Measurements from ENCODE around the gene NIP7.
"Not testable (repeated sequence)": the region's sequence is repeated elsewhere in the genome, so short reads cannot be mapped to it uniquely, and the experiment has no call there.

Gene NIP7

DNA sequence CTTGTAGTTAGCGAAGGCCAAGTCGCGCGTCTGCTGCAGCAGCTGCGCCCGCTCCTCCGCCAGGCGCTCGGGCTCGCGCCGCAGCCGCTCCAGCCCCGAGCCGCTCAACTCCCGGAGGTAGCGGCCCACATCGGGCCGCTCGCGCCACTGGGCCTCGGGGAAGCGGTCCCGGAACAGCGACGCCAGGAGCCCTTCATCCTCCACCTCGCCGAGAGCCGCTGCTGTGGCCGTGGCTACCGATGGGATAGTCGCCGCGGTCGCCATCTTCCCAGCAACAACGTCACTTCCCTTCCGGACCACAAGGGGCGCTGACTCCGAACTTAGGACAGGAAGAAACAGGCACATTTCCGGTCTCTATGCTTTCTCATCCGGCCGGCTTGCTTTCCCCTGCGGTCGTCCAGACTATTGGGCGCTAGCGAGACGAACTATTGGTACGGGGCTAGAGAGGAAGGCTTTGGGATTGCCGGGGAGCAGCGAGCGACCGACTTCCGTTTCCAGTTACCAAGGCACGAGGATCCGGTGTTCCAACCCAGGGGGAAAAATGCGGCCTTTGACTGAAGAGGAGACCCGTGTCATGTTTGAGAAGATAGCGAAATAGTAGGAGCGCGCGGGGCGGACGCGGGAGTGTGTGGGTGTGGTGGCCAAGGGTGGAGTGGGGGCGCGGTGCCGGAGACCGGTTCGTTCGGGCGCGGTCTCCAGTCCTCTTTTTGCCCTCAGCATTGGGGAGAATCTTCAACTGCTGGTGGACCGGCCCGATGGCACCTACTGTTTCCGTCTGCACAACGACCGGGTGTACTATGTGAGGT, at the start of gene NIP7, which contains the start of gene COG8:
Gene NIP7 (plus strand): TSS at position 484 of the 806 bp plus-strand sequence. CDS start 58 bp downstream, at position 542.
Gene COG8 (minus strand): TSS at position 276 of the 806 bp plus-strand sequence. CDS start 12 bp downstream, at position 264.
- peak; percentile 92 to 95 for DNase-seq

DNA sequence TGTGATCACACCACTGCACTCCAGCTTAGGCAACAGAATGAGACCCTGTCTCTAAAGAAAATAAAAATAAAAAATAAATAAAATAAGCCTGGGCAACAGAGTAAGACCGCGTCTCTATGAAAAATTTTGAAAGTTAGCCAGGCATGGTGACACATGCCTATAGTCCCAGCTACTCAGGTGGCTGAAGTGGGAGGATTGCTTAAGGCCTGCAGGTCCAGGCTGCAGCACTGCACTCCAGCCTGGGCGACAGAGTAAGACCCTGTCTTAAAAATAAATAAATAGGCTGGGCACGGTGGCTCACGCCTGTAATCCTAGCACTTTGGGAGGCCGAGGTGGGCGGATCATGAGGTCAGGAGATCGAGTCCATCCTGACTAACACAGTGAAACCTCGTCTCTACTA, 47.9 kb upstream of the NIP7 start:
- DNase-seq, result not testable (repeated sequence)

DNA sequence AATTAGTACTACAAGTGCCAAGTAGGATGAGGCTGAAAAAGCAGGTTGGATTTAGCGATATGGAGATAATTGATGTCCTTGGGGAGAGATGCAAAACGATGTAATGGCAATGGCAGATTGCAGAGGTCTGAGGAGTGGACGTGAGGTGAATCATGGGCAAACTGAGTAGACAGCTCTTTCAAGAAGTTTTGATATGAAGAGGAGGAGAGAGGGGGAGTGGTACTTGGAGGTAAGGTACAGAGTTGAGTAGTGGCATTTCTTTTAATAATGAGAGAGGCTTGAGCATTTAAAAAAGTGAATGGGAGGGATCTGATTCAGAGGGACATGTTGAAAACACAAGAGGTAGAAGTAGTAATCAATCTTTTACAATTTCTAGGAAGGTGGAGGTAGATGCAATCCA, 46.2 kb upstream of the NIP7 start:
- no peak for DNase-seq

DNA sequence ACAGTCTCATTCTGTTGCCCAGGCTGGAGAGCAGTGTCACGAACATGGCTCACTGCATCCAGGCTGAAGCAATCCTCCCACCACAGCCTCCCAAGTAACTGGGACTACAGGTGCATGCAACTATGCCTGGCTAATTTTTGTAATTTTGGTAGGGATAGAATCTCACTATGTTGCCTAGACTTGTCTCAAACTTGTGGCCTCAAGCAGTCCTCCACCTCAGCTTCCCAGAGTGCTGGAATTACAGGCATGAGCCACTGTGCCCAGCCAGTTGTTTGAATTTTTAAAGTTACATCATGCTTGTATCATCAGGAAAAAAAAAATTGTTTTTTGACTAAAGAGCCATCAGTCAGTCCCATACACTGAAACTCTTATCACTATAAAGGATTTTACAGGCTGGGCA, 45.5 kb upstream of the NIP7 start:
- DNase-seq, result no peak

DNA sequence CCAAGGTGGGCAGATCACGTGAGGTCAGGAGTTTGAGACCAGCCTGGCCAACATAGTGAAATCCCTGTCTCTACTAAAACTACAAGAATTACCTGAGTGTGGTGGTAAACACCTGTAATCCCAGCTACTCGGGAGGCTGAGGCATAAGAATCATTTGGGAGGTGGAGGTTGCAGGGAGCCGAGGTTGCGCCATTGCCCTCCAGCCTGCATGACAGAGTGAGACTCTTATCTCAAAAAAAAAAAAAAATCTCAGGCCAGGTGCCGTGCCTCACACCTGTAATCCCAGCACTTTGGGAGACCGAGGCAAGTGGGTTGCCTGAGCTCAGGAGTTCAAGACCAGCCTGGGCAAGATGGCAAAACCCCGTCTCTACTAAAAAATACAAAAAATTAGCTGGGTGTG, 42.8 kb upstream of the NIP7 start:
- DNase-seq, result not testable (repeated sequence)

DNA sequence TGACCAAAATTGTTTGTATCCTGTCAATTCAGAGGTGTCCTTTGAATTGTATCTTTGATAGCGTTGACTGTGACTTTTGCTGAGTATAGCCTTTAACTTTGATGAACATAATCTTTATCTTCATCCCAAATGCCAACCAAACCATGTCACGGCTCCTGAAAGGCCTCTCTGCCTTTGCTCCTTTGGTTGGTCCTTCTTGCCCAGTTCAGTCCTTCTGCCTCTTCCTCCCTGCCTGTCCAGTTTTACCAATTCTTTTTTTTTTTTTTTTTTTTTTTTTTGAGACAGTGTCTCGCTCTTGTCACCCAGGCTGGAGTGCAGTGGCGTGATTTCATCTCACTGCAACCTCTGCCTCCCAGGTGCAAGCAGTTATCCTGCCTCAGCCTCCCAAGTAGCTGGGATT, 41.3 kb upstream of the NIP7 start:
- DNase-seq, result no peak

DNA sequence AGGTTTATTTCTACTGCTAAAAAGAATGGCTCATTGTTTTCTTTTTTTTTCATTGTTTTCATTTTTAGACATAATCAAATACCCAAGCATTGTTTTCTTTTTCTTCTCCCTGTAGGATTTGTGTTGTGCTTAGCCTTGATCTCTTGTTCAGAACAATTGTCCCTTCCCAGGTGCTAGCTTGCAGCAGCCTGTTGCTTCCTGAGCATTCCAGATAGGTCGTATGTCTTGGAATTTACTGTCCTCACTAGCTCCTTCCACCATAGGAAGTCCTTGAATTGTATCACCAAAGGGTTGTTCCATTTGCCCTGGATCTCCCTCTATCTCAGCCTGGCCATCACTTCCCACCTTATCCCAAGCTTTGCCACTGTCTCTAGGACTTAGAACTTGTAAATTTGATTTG, 38.4 kb upstream of the NIP7 start:
- no peak for DNase-seq

DNA sequence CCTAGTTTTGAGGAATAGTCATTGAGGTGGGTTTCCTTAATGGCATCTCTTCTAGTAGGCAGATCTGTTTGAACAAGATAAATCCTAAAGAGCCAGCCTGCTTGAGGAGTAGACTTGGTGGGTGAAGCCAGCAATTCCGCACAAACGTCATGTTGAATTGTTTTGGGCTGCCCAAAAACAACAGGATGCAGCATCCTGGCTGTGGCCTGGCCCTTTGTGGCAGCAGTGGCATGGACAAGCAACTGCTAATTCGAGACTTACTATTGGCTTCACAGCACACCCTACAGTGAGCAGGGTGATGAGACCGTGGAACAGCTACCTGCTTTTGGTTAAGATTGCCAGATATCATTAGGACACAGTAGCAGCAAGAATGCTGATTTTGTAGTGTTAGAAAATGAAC, 37.7 kb upstream of the NIP7 start:
- no peak for DNase-seq

DNA sequence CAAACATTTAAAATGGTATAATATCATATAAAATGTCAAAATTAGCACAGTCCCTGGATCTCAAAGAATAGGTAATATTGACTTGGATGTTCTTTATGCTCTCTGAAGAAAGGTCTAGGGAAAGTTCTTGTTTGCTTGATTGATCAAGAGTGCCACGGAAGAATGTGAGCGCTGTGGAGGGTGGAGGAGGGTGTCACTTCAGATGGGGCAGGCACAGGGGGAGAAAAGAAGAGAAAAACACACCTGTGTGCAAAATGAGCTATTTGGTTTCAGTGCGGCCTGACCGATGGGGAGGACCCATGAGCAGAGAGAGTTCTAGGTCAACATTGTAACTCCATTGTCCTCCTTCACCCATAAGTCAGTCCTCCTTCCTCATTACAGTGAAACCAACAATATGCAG, 37.3 kb upstream of the NIP7 start:
- DNase-seq, result no peak

DNA sequence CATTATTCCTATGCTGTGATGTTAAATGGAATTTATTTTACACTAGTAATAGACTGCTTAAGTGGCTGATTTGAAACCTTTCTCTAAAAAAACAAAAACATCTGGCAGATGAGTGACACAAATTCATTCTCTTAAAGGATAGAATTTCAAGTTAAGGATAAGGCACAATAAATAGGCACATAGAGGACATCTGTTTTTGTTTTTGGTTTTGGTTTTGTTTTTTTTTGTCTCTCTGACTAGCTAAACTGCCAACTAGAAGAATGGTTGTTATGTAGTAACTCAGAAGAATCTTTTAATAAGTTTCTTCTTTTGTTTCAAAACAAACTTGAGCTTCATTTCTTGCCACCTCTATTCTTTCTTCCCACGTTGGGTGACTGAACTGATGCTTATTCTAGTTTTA, 33.5 kb upstream of the NIP7 start:
- no peak for DNase-seq

DNA sequence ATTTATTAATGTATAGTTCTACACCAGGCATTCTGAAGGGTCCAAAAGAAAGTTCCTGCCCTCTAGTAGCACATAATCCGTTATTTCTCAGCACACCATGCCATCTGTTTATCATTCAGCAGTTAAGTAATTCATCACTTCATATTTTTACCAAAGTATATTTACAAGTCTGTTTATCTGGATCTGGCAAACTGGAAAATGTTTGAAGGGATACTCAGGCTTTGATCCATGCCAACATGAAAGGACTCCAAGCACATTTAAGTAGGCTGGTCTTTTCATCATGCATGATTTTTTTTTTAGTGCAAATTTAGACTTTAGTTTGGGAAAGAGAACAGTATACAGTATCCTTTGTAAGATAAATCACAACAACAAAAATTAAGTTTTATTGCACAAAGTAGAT, 32.5 kb upstream of the NIP7 start:
- no peak for DNase-seq

DNA sequence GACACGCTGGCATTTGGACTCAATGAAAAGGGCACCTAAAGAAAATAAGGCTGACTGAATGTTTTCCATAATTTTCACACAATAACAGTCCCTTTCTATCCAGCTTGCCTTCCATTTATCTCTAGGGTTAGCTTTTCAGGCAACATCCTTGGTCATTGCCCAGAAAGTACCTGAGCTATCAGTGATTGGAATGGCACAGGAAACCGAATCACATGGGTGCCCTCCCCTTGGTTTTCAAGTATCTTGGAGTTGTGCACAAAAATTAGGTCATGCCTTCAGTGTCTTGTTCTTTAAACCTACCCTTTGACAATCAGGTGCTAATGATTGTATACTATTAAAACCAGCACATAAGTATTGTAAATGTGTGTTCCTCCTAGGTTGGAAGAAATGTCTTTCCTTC, 31.7 kb upstream of the NIP7 start:
- no peak for DNase-seq

DNA sequence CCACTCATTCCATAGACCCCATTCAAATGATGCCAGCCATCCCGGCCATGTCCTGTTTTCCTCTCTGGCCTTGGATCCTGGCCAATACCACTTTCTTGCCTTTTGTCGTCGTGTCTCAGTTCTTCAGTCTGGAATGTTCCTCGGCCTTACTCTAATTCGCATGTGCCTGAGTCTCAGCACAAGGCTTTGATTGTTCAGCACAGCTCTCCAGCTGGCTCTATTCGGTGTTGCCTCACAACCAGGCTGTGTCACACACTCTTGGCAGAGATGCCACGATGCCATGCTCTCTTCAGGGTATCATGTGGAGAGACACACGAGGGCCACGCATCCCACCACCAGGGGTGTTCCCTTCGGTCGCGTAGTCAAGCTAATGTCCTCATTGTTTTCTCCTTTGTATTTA, 30.3 kb upstream of the NIP7 start:
- DNase-seq, result no peak

DNA sequence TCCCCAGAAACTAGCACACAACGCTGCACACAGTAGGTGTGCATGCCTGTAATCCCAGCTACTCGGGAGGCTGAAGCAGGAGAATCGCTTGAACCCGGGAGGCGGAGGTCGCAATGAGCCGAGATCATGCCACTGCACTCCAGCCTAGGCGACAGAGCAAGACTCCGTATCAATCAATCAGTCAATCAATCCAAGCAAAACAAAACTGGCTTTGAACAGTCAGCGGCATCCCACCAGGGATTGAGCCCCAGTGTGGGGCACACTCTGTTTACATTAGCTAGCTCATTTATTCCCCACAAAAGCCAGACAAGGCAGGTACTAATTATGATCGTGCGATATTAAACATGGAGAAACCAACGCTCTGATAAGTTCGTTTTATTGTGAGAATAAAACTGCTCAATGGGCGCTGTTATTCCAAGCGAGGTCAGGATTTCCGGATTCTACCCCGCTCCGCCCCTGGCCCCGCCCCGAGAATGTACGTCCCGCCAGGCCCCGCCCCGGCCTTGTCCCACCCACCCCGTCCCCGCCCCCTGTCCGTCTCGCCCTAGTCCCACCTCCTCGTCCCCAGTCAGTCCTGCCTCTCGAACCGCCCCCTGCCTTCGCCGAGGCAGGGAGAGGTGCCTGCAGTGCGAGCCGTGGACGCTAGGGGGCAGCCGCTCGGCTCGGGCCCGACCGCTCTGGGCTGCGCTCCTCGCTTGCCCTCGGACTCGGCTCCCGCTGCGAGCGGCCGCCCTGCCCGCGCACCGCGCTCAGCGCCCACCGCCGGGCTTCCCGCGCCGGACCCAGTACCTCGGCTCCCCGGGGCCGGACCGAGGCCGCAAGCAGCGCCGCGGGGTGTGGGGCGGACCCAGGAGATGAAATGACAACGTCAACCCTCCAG, 28.7 kb upstream of the NIP7 start, which contains the start of gene VPS4A:
Gene VPS4A (plus strand): TSS at position 698 of the 880 bp plus-strand sequence. CDS start 162 bp downstream, at position 860.
- peak; percentile 96 to 98 for DNase-seq

DNA sequence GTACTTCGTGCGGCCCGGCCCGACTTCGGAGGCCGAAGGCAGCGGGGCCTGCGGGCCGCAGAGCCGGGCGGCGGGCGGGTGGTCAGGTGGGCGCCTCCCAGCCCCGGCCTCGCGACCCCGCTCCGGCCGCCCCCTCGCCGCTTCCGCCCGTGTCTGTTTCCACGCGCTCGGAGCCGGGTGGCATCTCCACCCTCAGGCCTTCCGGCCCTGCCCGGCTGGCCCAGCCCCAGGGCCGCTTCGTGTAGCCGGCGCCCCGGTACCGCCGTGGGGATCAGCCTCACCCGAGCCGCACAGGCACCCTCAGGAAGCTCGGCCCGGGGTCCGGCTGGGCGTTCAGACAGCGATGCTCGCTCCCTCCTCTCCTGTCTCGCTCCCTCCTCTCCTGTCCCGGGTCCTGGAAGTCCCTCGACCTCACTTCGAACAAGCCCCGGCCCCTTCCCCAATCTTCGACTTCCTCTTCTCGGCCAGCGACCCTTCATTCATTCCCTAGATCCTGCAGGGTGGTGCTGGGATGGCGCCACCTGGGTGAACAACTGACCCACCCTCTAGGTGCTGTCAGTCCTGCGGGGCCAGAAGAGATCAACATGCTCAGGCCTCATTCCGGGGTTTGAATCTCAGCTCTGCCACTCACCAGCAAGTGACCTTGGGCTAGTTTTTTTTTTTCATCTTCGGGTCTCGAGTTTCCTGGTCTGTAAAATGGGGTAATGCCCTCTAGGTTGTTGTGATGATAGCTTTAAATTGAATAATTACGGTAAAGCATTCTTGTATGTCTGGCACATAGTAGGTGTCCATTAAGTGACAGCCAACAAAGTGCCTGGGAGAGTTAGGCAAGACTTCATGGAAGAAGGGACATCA, 27.8 kb upstream of the NIP7 start:
- DNase-seq, result peak; percentile 5 to 44

DNA sequence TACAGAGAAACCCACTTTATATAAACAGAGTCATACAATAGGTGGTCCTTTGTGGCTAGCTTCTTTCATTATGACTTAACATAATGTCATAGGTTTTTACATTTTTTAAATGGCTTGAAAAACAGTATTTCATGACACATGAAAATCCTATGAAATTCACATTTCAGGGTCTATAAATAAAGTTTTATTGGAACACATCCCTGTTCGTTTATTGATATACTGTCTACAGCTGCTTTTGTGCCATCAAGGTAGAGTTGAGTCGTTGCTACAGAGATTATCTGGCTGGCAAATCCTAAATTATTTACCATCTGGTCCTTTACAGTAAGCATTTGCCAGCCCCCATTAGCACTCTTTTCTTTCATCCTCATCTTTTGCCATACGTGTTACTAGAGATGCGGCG, 26.1 kb upstream of the NIP7 start:
- DNase-seq, result no peak

DNA sequence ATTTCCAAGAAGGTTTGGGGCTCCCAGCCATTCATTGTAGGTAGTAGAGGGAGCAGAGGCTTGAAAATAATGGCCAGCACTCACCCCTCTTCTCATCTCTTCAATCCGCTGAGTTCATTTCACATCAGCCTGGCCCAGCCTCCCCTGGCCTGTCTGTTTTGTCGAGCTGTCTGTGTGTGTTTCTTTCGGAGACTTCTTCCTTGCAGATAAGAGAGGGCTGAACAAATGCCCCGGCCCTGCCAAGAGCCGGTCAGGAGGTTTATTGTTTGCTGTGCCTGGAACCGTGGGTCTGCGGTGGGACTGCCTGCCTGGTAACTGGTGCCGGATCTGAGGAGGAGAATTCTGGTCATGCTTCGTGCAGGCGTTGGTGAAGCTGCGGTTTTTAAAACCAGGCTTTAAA, 25.0 kb upstream of the NIP7 start:
- no peak for DNase-seq

DNA sequence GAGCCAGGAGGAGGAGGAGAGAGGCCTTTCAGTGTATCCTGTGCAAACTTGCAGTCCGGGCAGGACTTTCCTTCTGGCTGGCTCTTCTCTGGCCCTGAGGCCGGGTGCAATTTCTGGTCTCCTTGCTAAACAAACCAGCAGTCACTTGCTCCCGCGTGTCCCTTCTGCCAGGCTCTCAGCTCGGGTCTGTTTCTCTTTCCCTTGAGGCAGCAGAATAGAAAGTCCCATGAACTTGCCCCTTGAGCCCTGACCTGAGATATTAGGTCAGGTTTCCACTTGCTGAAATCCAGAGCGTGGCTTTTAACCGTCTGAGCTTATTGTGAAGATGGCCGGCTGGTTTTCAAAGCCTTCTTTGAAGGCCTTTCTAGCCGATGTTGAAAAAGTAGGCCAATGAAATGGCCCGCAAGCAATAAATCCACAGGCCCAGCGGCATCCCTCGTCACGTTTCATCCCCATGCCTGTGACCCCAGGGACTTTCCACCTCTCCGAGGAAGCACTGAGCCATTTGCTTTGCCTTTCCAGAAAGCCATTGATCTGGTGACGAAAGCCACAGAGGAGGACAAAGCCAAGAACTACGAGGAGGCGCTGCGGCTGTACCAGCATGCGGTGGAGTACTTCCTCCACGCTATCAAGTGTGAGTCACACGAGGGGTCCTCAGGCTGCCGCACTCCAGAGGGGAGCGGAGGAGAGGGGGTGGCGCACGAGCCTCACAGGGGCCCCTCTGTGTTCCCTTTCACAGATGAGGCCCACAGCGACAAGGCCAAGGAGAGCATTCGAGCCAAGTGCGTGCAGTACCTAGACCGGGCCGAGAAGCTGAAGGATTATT, 23.9 kb upstream of the NIP7 start:
- no peak for DNase-seq

DNA sequence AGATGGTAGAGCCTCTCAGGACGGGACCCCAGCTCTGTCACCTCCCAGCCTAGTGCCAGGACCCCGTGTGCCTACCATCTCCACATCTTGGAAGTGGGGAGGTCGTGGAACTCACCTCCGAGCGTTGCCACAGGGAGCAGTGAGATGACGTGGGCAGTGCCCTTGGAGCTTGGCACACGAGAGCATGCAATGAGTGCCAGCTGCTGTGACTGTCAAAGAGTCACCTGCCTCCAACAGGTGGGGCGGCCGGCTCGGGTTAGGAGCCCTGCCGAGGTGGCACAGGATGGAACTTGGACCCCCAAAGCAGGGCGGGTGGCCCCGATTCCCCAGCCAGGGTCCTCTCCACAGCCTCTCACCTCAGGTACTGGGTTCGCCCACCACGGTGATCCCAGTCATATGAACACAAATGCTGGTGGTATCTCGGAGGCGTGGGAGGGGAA, 23.0 kb upstream of the NIP7 start:
- DNase-seq, result no peak

DNA sequence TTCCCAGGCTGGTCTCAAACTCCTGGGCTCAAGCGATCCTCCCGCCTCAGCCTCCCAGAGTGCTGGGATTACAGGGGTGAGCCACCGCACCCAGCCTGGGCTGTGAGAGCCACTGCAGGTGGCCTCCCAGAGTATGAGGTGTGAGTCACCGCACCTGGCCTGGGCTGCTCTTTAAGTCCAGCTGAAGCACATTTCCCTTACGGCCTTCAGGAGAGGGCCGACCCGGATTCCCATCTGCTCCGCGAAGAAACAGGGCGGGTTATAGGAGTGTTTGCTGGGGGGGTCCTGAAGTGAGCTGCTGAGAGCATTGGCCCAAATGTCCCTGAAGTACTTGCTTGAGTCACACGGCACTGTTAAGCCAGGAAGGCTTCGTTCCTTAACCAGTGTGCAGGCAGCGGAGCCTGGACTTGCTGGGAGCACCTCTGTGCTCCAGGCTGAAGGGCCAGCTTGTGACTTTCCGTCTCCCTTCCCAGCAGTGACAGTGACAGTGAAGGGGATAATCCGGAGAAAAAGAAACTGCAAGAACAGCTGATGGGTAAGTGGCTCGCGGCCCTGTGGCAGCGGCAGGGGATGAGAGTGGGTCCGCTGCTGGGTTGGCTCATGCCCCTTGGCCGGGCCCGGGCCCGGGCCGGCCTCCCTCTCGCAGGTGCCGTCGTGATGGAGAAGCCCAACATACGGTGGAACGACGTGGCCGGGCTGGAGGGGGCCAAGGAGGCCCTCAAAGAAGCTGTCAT, 21.2 kb upstream of the NIP7 start:
- DNase-seq, result no peak

DNA sequence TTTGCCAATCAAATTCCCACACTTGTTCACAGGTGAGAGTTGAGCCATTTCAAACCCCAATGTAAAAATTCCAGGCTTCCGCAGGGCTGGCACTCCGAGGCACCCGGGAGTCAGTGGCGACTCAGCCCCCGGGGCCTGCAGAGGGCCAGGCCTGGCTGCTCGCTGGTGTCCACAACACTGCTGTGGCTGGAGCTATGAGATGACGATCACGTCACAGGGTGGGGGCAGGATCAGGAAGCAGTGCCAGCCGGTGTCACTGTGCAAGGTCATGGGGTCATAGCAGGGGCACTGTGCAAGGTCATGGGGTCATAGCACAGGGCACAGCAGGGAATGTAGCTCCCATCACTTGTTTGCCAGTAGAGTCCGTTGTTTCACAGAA, 20.7 kb upstream of the NIP7 start:
- no peak for DNase-seq
